Neural cell (in vitro differentiated cells): Measurements from ENCODE around the gene RSPO4. TPM values are rescaled to one million over a fixed set of nuclear protein-coding genes. Genes with fewer than 3 reads are reported as not detected.

ENCODE experiments used
- H2AFZ ChIP-seq: fragments of 200-600, 300-800 bp; sonication (generic), shearing (Covaris generic); 2 replicates; pipeline ENCODE4 v1.6.0; 2014; ENCODE audit warnings: low read depth, mild to moderate bottlenecking, antibody characterized with exemption, low read length, moderate library complexity
- H3F3A ChIP-seq: fragments of 200-600 bp; shearing (Covaris generic); 2 replicates; pipeline ENCODE4 v1.6.1; 2016; ENCODE audit warnings: mild to moderate bottlenecking, moderate library complexity, mixed read lengths, antibody characterized with exemption, low read length; ENCODE audit not compliant: insufficient read depth, poor library complexity, severe bottlenecking
- H3K27ac ChIP-seq: fragments of 200-600, 300-800 bp; sonication (generic), shearing (Covaris generic); 2 replicates; pipeline ENCODE4 v1.5.1; 2014; ENCODE audit warnings: mild to moderate bottlenecking, low read length, moderate library complexity
- H3K27me3 ChIP-seq: fragments of 300-800, 200-600 bp; sonication (generic), shearing (Covaris generic); 2 replicates; pipeline ENCODE4 v1.6.0; 2014; ENCODE audit warnings: mild to moderate bottlenecking, low read depth, low read length, moderate library complexity; ENCODE audit not compliant: insufficient read depth
- H3K36me3 ChIP-seq: fragments of 300-800, 200-600 bp; sonication (generic), shearing (Covaris generic); 2 replicates; pipeline ENCODE4 v1.5.1; 2014; ENCODE audit warnings: mild to moderate bottlenecking, antibody characterized with exemption, low read length, moderate library complexity; ENCODE audit not compliant: insufficient read depth
- H3K4me2 ChIP-seq: fragments of 300-800, 200-600 bp; sonication (generic), shearing (Covaris generic); 2 replicates; pipeline ENCODE4 v1.6.0; 2014; ENCODE audit warnings: mild to moderate bottlenecking, low read length
- H3K4me3 ChIP-seq: fragments of 300-800, 200-600 bp; sonication (generic), shearing (Covaris generic); 2 replicates; pipeline ENCODE4 v1.5.1; 2014; ENCODE audit warnings: mild to moderate bottlenecking, low read length, moderate library complexity
- H3K79me2 ChIP-seq: fragments of 200-600 bp; shearing (Covaris generic); replicated peaks from 2 replicates; pipeline ENCODE4 v1.6.0; 2014; ENCODE audit warnings: mild to moderate bottlenecking, low read length, moderate library complexity; ENCODE audit not compliant: insufficient read depth
- H3K9ac ChIP-seq: fragments of 300-800, 200-600 bp; sonication (generic), shearing (Covaris generic); 2 replicates; pipeline ENCODE4 v1.6.1; 2016; ENCODE audit warnings: mild to moderate bottlenecking, low read length, mixed read lengths
- H3K9me2 ChIP-seq: fragments of 200-600 bp; shearing (Covaris generic); 2 replicates; pipeline ENCODE4 v1.6.1; 2016; ENCODE audit warnings: mild to moderate bottlenecking, low read length, mixed read lengths; ENCODE audit not compliant: insufficient read depth
- H3K9me3 ChIP-seq: fragments of 200-600, 300-800 bp; sonication (generic), shearing (Covaris generic); 2 replicates; pipeline ENCODE4 v1.6.1; 2016; ENCODE audit warnings: mild to moderate bottlenecking, mixed run types, low read length, moderate library complexity, mixed read lengths
- H4K20me1 ChIP-seq: fragments of 200-600 bp; shearing (Covaris generic); 2 replicates; pipeline ENCODE4 v1.6.1; 2016; ENCODE audit warnings: mild to moderate bottlenecking, mixed run types; ENCODE audit not compliant: insufficient read depth
- EP300 ChIP-seq: fragments of 450-650 bp; conservative IDR thresholded peaks from 2 replicates; pipeline ENCODE4 v1.6.1; 2014; ENCODE audit warnings: antibody characterized with exemption, mild to moderate bottlenecking, moderate library complexity; ENCODE audit not compliant: poor library complexity, severe bottlenecking
- EZH2 ChIP-seq: fragments of 200-600, 300-800 bp; shearing (Covaris generic), sonication (generic); IDR thresholded peaks from 2 replicates; pipeline ENCODE4 v1.6.1; 2014; ENCODE audit warnings: antibody characterized with exemption, low read length, borderline replicate concordance, mild to moderate bottlenecking; ENCODE audit not compliant: insufficient read depth, poor library complexity, severe bottlenecking
- MXI1 ChIP-seq: fragments of 450-650 bp; conservative IDR thresholded peaks from 2 replicates; pipeline ENCODE4 v1.6.1; 2014; ENCODE audit warnings: antibody characterized with exemption, mild to moderate bottlenecking; ENCODE audit not compliant: poor library complexity, severe bottlenecking
- POLR2AphosphoS5 ChIP-seq: IDR thresholded peaks from 2 replicates; pipeline ENCODE4 v1.6.1; 2012
- RAD21 ChIP-seq: fragments of 450-650 bp; conservative IDR thresholded peaks from 2 replicates; pipeline ENCODE4 v1.6.1; 2014; ENCODE audit warnings: antibody characterized with exemption, mild to moderate bottlenecking, moderate library complexity
- SMC3 ChIP-seq: fragments of 450-650 bp; conservative IDR thresholded peaks from 2 replicates; pipeline ENCODE4 v1.6.1; 2014; ENCODE audit warnings: antibody characterized with exemption, mild to moderate bottlenecking, moderate library complexity; ENCODE audit not compliant: poor library complexity
- TAF1 ChIP-seq: IDR thresholded peaks from 2 replicates; pipeline ENCODE4 v1.6.1; 2012; ENCODE audit warnings: low read depth
- polyA plus RNA-seq: library from polyadenylated mRNA; depleted of rRNA; stranded (reverse); fragments of >200 nt; gene quantifications from 2 replicates; pipeline ENCODE4 v1.2.3, GENCODE V29; 2014
- TF ChIP-seq, protein P1 (sequence below): fragments of 450-650 bp; IDR thresholded peaks from 2 replicates; pipeline ENCODE4 v1.5.1; 2014; ENCODE audit warnings: antibody characterized with exemption, mild to moderate bottlenecking, moderate library complexity; ENCODE audit not compliant: poor library complexity, severe bottlenecking
- TF ChIP-seq, protein P2 (sequence below): IDR thresholded peaks from 2 replicates; pipeline ENCODE4 v1.6.1; 2012; ENCODE audit warnings: borderline replicate concordance

The RSPO4 gene
- polyA plus RNA-seq, 1 donor from 2014 or later = 0.19 TPM

DNA sequence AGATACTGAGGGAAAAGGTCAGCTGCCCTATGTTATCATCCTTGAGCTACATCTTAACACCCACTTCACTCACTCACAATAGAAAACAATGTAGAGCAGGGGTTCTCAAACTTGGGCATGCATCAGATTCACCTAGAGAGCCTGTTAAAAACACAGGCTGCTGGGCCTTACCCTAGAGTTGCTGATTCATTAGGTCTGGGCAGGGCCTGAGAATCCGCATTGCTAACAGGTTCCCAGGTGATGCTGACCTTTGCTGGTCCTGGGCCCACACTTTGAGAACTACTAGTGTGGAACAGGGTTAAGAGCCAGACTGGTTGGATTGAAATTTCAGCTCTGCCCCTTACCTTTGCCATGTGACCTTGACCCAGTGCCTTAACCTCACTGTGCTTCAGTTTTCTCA lies 25.1 kb downstream of the RSPO4 start:
- H3K9me2 ChIP-seq = no peaks in the 10 kb centered on the region
- H3K27me3 ChIP-seq = no peaks in the 10 kb centered on the region
- H3K9ac ChIP-seq = no peak overlapping the region
- no peaks in the 10 kb centered on the region for H3K79me2 ChIP-seq
- H3K36me3 ChIP-seq = no peaks in the 10 kb centered on the region
- H2AFZ ChIP-seq = no peak overlapping the region
- no peaks in the 10 kb centered on the region for H3K9me3 ChIP-seq
- no peak overlapping the region for H3K27ac ChIP-seq
- TF ChIP-seq, protein P1, sequence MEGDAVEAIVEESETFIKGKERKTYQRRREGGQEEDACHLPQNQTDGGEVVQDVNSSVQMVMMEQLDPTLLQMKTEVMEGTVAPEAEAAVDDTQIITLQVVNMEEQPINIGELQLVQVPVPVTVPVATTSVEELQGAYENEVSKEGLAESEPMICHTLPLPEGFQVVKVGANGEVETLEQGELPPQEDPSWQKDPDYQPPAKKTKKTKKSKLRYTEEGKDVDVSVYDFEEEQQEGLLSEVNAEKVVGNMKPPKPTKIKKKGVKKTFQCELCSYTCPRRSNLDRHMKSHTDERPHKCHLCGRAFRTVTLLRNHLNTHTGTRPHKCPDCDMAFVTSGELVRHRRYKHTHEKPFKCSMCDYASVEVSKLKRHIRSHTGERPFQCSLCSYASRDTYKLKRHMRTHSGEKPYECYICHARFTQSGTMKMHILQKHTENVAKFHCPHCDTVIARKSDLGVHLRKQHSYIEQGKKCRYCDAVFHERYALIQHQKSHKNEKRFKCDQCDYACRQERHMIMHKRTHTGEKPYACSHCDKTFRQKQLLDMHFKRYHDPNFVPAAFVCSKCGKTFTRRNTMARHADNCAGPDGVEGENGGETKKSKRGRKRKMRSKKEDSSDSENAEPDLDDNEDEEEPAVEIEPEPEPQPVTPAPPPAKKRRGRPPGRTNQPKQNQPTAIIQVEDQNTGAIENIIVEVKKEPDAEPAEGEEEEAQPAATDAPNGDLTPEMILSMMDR = no peak
- TF ChIP-seq EP300 = no peak
- no peak for TF ChIP-seq TAF1
- TF ChIP-seq, protein P2, sequence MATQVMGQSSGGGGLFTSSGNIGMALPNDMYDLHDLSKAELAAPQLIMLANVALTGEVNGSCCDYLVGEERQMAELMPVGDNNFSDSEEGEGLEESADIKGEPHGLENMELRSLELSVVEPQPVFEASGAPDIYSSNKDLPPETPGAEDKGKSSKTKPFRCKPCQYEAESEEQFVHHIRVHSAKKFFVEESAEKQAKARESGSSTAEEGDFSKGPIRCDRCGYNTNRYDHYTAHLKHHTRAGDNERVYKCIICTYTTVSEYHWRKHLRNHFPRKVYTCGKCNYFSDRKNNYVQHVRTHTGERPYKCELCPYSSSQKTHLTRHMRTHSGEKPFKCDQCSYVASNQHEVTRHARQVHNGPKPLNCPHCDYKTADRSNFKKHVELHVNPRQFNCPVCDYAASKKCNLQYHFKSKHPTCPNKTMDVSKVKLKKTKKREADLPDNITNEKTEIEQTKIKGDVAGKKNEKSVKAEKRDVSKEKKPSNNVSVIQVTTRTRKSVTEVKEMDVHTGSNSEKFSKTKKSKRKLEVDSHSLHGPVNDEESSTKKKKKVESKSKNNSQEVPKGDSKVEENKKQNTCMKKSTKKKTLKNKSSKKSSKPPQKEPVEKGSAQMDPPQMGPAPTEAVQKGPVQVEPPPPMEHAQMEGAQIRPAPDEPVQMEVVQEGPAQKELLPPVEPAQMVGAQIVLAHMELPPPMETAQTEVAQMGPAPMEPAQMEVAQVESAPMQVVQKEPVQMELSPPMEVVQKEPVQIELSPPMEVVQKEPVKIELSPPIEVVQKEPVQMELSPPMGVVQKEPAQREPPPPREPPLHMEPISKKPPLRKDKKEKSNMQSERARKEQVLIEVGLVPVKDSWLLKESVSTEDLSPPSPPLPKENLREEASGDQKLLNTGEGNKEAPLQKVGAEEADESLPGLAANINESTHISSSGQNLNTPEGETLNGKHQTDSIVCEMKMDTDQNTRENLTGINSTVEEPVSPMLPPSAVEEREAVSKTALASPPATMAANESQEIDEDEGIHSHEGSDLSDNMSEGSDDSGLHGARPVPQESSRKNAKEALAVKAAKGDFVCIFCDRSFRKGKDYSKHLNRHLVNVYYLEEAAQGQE = no peak
- no peak for TF ChIP-seq MXI1
- TF ChIP-seq POLR2AphosphoS5 = no peak
- no peak for TF ChIP-seq EZH2
- H4K20me1 ChIP-seq = no peaks in the 10 kb centered on the region
- no peaks in the 10 kb centered on the region for H3F3A ChIP-seq
- H3K4me3 ChIP-seq = no peak overlapping the region
- H3K4me2 ChIP-seq = no peak overlapping the region

DNA sequence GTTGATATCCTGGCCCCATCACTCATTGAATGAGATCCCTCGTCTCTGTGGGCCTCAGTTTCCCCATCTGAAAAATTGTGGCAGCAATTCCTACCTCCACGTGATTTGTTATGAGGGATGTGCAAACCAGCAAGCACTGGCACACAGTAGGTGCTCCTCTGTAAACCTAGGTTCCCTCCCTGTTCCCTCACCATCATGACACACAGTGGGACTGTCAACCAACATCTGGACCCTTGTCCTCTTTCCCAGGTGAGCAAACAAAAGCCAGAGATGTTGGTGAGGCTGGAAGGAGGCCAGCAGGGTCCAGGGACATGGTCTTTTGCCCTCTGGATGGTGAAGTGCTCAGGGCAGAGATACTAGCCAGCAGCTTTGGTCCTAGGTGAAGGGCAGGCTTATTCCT lies 26.1 kb downstream of the RSPO4 start:
- no peaks in the 10 kb centered on the region for H3K79me2 ChIP-seq
- H3K4me3 ChIP-seq = no peak overlapping the region
- H3K9me2 ChIP-seq = no peaks in the 10 kb centered on the region
- H3K36me3 ChIP-seq = no peaks in the 10 kb centered on the region
- no peaks in the 10 kb centered on the region for H3K9me3 ChIP-seq
- no peaks in the 10 kb centered on the region for H4K20me1 ChIP-seq
- no peaks in the 10 kb centered on the region for H3K27me3 ChIP-seq
- no peak for TF ChIP-seq EZH2
- TF ChIP-seq SMC3 = no peak
- no peak for TF ChIP-seq POLR2AphosphoS5
- TF ChIP-seq, protein P2 = no peak
- TF ChIP-seq, protein P1 = no peak
- TF ChIP-seq RAD21 = no peak
- no peak for TF ChIP-seq TAF1
- TF ChIP-seq MXI1 = no peak
- no peak for TF ChIP-seq EP300
- H2AFZ ChIP-seq = no peak overlapping the region
- H3K27ac ChIP-seq = no peak overlapping the region
- no peak overlapping the region for H3K4me2 ChIP-seq
- H3F3A ChIP-seq = no peaks in the 10 kb centered on the region
- H3K9ac ChIP-seq = no peak overlapping the region
